Measurements from ENCODE around the gene ANO9. TPM values are rescaled to one million over a fixed set of nuclear protein-coding genes. Genes with fewer than 3 reads are reported as not detected.

ANO9 gene
- total and polyA plus RNA-seq, 2 experiments from 2014 or later = not detected

GRCh38 chr11:424232-424631 lies 17.6 kb downstream of the ANO9 start:
- H3K27me3 ChIP-seq (replicated peaks; ENCODE audit: insufficient read depth) = peaks cover 10% of the 10 kb centered on the region
- H3K9me3 ChIP-seq (ENCODE audit: low read depth) = no peaks in the 10 kb centered on the region
- no peaks in the 10 kb centered on the region for H3K9me2 ChIP-seq (ENCODE audit: insufficient read depth)
- WGBS, 2 experiments (ENCODE audit: low coverage in 1 of 2, low lambda C conversion rate in 2 of 2, missing lambda C conversion rate in 2 of 2) = 85 to 95% methylated on average over 4 of the region's 4 CpGs
- no peak overlapping the region for H3K9ac ChIP-seq
- H3K4me2 ChIP-seq (ENCODE audit: unreplicated experiment) = no peak overlapping the region
- H3K27ac ChIP-seq = no peak overlapping the region
- no peaks in the 10 kb centered on the region for H3K4me1 ChIP-seq (ENCODE audit: insufficient read depth)
- H3K36me3 ChIP-seq (ENCODE audit: low read depth) = no peaks in the 10 kb centered on the region
- in situ Hi-C loops (cut with MboI) = no loop called here
- H4K20me1 ChIP-seq (ENCODE audit: insufficient read depth) = no peaks in the 10 kb centered on the region
- no peaks in the 10 kb centered on the region for H3K79me2 ChIP-seq (ENCODE audit: insufficient read depth)
- H3F3A ChIP-seq (ENCODE audit: insufficient read depth) = no peaks in the 10 kb centered on the region
- no peak overlapping the region for H3K4me3 ChIP-seq
- DNase-seq = no peak
- TF ChIP-seq EZH2phosphoT487 (IDR thresholded peaks at IDR 0.05; ENCODE audit: insufficient read depth, low read depth) (no peak), EZH2 (IDR thresholded peaks at IDR 0.05; ENCODE audit: insufficient read depth, poor library complexity, severe bottlenecking) (no peak)
- no peak overlapping the region for H2AFZ ChIP-seq

- no peaks in the 10 kb centered on the region for H3K36me3 ChIP-seq (ENCODE audit: low read depth)
- H3K4me3 ChIP-seq = no peak overlapping the region
- in situ Hi-C loops (cut with MboI) = no loop called here
- peaks cover 14% of the 10 kb centered on the region for H3K27me3 ChIP-seq (replicated peaks; ENCODE audit: insufficient read depth)
- TF ChIP-seq EZH2phosphoT487 (IDR thresholded peaks at IDR 0.05; ENCODE audit: insufficient read depth, low read depth) = no peak
- no peak for TF ChIP-seq EZH2 (IDR thresholded peaks at IDR 0.05; ENCODE audit: insufficient read depth, poor library complexity, severe bottlenecking)
- H3K4me1 ChIP-seq (ENCODE audit: insufficient read depth) = no peaks in the 10 kb centered on the region
- no peak overlapping the region for H2AFZ ChIP-seq
- no peak overlapping the region for H3K4me2 ChIP-seq (ENCODE audit: unreplicated experiment)
- no peak overlapping the region for H3K9ac ChIP-seq
- no peaks in the 10 kb centered on the region for H3K9me3 ChIP-seq (ENCODE audit: low read depth)
- 62 to 65% methylated on average over 10 of the region's 10 CpGs for WGBS, 2 experiments (ENCODE audit: low coverage in 1 of 2, low lambda C conversion rate in 2 of 2, missing lambda C conversion rate in 2 of 2)
- H4K20me1 ChIP-seq (ENCODE audit: insufficient read depth) = no peaks in the 10 kb centered on the region
- no peak overlapping the region for H3K27ac ChIP-seq
- DNase-seq = no peak
- H3K9me2 ChIP-seq (ENCODE audit: insufficient read depth) = no peaks in the 10 kb centered on the region
- no peaks in the 10 kb centered on the region for H3F3A ChIP-seq (ENCODE audit: insufficient read depth)
- no peaks in the 10 kb centered on the region for H3K79me2 ChIP-seq (ENCODE audit: insufficient read depth)
Measured at GRCh38 chr11:422249-422656, 19.6 kb downstream of the ANO9 start.

- no peaks in the 10 kb centered on the region for H3F3A ChIP-seq (ENCODE audit: insufficient read depth)
- no peaks in the 10 kb centered on the region for H3K9me3 ChIP-seq (ENCODE audit: low read depth)
- no peaks in the 10 kb centered on the region for H3K79me2 ChIP-seq (ENCODE audit: insufficient read depth)
- no peaks in the 10 kb centered on the region for H3K36me3 ChIP-seq (ENCODE audit: low read depth)
- no peaks in the 10 kb centered on the region for H4K20me1 ChIP-seq (ENCODE audit: insufficient read depth)
- H3K4me3 ChIP-seq = no peak overlapping the region
- no peak overlapping the region for H3K27ac ChIP-seq
- no peak overlapping the region for H3K9ac ChIP-seq
- H3K27me3 ChIP-seq (replicated peaks; ENCODE audit: insufficient read depth) = peaks cover 14% of the 10 kb centered on the region
- H3K4me1 ChIP-seq (ENCODE audit: insufficient read depth) = no peaks in the 10 kb centered on the region
- WGBS, 2 experiments (ENCODE audit: low coverage in 1 of 2, low lambda C conversion rate in 2 of 2, missing lambda C conversion rate in 2 of 2) = 87% methylated on average over 16 to 17 of the region's 21 CpGs
- no peaks in the 10 kb centered on the region for H3K9me2 ChIP-seq (ENCODE audit: insufficient read depth)
- no peak overlapping the region for H2AFZ ChIP-seq
- no peak overlapping the region for H3K4me2 ChIP-seq (ENCODE audit: unreplicated experiment)
- DNase-seq = no peak
- TF ChIP-seq EZH2 (IDR thresholded peaks at IDR 0.05; ENCODE audit: insufficient read depth, poor library complexity, severe bottlenecking) = no peak
- no peak for TF ChIP-seq EZH2phosphoT487 (IDR thresholded peaks at IDR 0.05; ENCODE audit: insufficient read depth, low read depth)
- in situ Hi-C loops (cut with MboI) = no loop called here
Measured at GRCh38 chr11:420911-421321, 20.9 kb downstream of the ANO9 start.

GRCh38 chr11:420054-420910 lies 21.5 kb downstream of the ANO9 start:
- H3K9me2 ChIP-seq (ENCODE audit: insufficient read depth) = no peaks in the 10 kb centered on the region
- in situ Hi-C loops (cut with MboI) = no loop called here
- no peaks in the 10 kb centered on the region for H3K36me3 ChIP-seq (ENCODE audit: low read depth)
- H3K27ac ChIP-seq = no peak overlapping the region
- no peak overlapping the region for H3K4me2 ChIP-seq (ENCODE audit: unreplicated experiment)
- H3K9ac ChIP-seq = no peak overlapping the region
- H3K4me1 ChIP-seq (ENCODE audit: insufficient read depth) = peaks cover 2% of the 10 kb centered on the region; the same call in 1 of the 2 replicates
- TF ChIP-seq EZH2 (IDR thresholded peaks at IDR 0.05; ENCODE audit: insufficient read depth, poor library complexity, severe bottlenecking) (no peak), EZH2phosphoT487 (IDR thresholded peaks at IDR 0.05; ENCODE audit: insufficient read depth, low read depth) (no peak)
- no peaks in the 10 kb centered on the region for H3F3A ChIP-seq (ENCODE audit: insufficient read depth)
- H3K9me3 ChIP-seq (ENCODE audit: low read depth) = no peaks in the 10 kb centered on the region
- H2AFZ ChIP-seq = no peak overlapping the region
- H3K79me2 ChIP-seq (ENCODE audit: insufficient read depth) = no peaks in the 10 kb centered on the region
- H3K4me3 ChIP-seq = no peak overlapping the region
- peaks cover 14% of the 10 kb centered on the region for H3K27me3 ChIP-seq (replicated peaks; ENCODE audit: insufficient read depth)
- H4K20me1 ChIP-seq (ENCODE audit: insufficient read depth) = no peaks in the 10 kb centered on the region
- 65% methylated on average over 49 to 71 of the region's 71 CpGs for WGBS, 2 experiments (ENCODE audit: low coverage in 1 of 2, low lambda C conversion rate in 2 of 2, missing lambda C conversion rate in 2 of 2)
- no peak for DNase-seq
